HEK293 (cell line): ENCODE measurements around the gene PHC3.

Source experiments
- CTCF ChIA-PET: fragments of 350-600 bp; formaldehyde crosslinking; extraction: SDS; loops from one replicate; lab custom pipeline; 2021; ENCODE audit warnings: antibody characterized with exemption; lab: Yijun Ruan, JAX
- POLR2A ChIA-PET: fragments of 300-600 bp; formaldehyde crosslinking; extraction: SDS; loops from one replicate; lab custom pipeline; 2020; ENCODE audit warnings: antibody characterized with exemption, inconsistent platforms; lab: Yijun Ruan, JAX
- H3K27ac ChIP-seq: fragments of 200-500 bp; sonication (Bioruptor generic); 2 replicates; pipeline ENCODE4 v1.5.1; 2014; ENCODE audit warnings: low read depth, low read length, control low read depth, inconsistent platforms; ENCODE audit errors: extremely low read depth
- H3K36me3 ChIP-seq, 2 experiments: fragments of 200-500 bp in 1 of 2; sonication (Bioruptor generic) in 1 of 2; 1 replicate in 1 of 2; 2 replicates in 1 of 2; pipeline ENCODE4 v1.5.1; 2014 to 2017; ENCODE audit warnings: inconsistent platforms in 2 of 2, low read length in 2 of 2; ENCODE audit not compliant: control insufficient read depth in 2 of 2, insufficient read depth in 1 of 2
- H3K4me1 ChIP-seq: fragments of 200-500 bp; sonication (Bioruptor generic); 2 replicates; pipeline ENCODE4 v1.5.1; 2014; ENCODE audit warnings: mild to moderate bottlenecking, low read length, inconsistent platforms; ENCODE audit not compliant: control insufficient read depth, insufficient read depth
- H3K4me3 ChIP-seq: 2 replicates; pipeline ENCODE4 v1.5.1; 2011; ENCODE audit warnings: low read depth, mild to moderate bottlenecking, control low read depth, low read length, moderate library complexity
- H3K9me3 ChIP-seq: fragments of 200-500 bp; sonication (Bioruptor generic); 2 replicates; pipeline ENCODE4 v1.5.1; 2014; ENCODE audit warnings: low read depth, low read length, inconsistent platforms; ENCODE audit not compliant: control insufficient read depth, insufficient read depth
- EGR2 ChIP-seq: fragments of 450-650 bp; formaldehyde crosslinking; IDR thresholded peaks from 2 replicates; pipeline ENCODE4 v1.5.1; 2016; ENCODE audit warnings: low read depth, missing biosample characterization, missing genetic modification characterization
- IKZF3 ChIP-seq: fragments of 450-650 bp; IDR thresholded peaks from 2 replicates; pipeline ENCODE4 v1.5.0; 2018; ENCODE audit warnings: missing biosample characterization, mild to moderate bottlenecking, missing genetic modification characterization, moderate library complexity
- MYNN ChIP-seq: fragments of 450-650 bp; formaldehyde crosslinking; IDR thresholded peaks from 2 replicates; pipeline ENCODE4 v1.5.1; 2016; ENCODE audit warnings: missing biosample characterization, missing genetic modification characterization, borderline replicate concordance
- MZF1 ChIP-seq: fragments of 450-650 bp; formaldehyde crosslinking; IDR thresholded peaks from 2 replicates; pipeline ENCODE4 v1.5.1; 2017; ENCODE audit warnings: missing biosample characterization, missing genetic modification characterization, borderline replicate concordance
- OSR2 ChIP-seq: fragments of 450-650 bp; formaldehyde crosslinking; IDR thresholded peaks from 2 replicates; pipeline ENCODE4 v1.5.1; 2016; ENCODE audit warnings: missing biosample characterization, missing genetic modification characterization
- TRIM28 ChIP-seq: IDR thresholded peaks from 2 replicates; pipeline ENCODE4 v1.6.1; 2011; ENCODE audit warnings: low read length, control low read depth, borderline replicate concordance
- ZBTB20 ChIP-seq: fragments of 450-650 bp; formaldehyde crosslinking; IDR thresholded peaks from 2 replicates; pipeline ENCODE4 v1.5.1; 2016; ENCODE audit warnings: missing biosample characterization, missing genetic modification characterization
- ZBTB48 ChIP-seq: fragments of 450-650 bp; formaldehyde crosslinking; IDR thresholded peaks from 2 replicates; pipeline ENCODE4 v1.5.1; 2016; ENCODE audit warnings: missing biosample characterization, missing genetic modification characterization
- ZBTB7A ChIP-seq: fragments of 450-650 bp; formaldehyde crosslinking; IDR thresholded peaks from 2 replicates; pipeline ENCODE4 v1.5.1; 2016; ENCODE audit warnings: low read depth, missing biosample characterization, missing genetic modification characterization
- ZBTB8A ChIP-seq: fragments of 450-650 bp; formaldehyde crosslinking; IDR thresholded peaks from 2 replicates; pipeline ENCODE4 v1.5.1; 2016; ENCODE audit warnings: missing biosample characterization, missing genetic modification characterization
- ZEB2 ChIP-seq: fragments of 450-650 bp; formaldehyde crosslinking; IDR thresholded peaks from 2 replicates; pipeline ENCODE4 v1.5.1; 2016; ENCODE audit warnings: missing biosample characterization, missing genetic modification characterization
- ZFP3 ChIP-seq: fragments of 450-650 bp; formaldehyde crosslinking; IDR thresholded peaks from 2 replicates; pipeline ENCODE4 v1.5.1; 2016; ENCODE audit warnings: low read depth, missing biosample characterization, missing genetic modification characterization
- ZFP69B ChIP-seq: fragments of 450-650 bp; formaldehyde crosslinking; IDR thresholded peaks from 2 replicates; pipeline ENCODE4 v1.5.1; 2016; ENCODE audit warnings: missing biosample characterization, missing genetic modification characterization
- ZNF112 ChIP-seq: fragments of 450-650 bp; formaldehyde crosslinking; IDR thresholded peaks from 2 replicates; pipeline ENCODE4 v1.5.0; 2017; ENCODE audit warnings: missing biosample characterization, missing genetic modification characterization
- ZNF140 ChIP-seq: fragments of 450-650 bp; formaldehyde crosslinking; IDR thresholded peaks from 2 replicates; pipeline ENCODE4 v1.5.1; 2016; ENCODE audit warnings: missing biosample characterization, missing genetic modification characterization
- ZNF157 ChIP-seq: fragments of 450-650 bp; formaldehyde crosslinking; IDR thresholded peaks from 2 replicates; pipeline ENCODE4 v1.5.1; 2016; ENCODE audit warnings: missing biosample characterization, missing genetic modification characterization
- ZNF221 ChIP-seq: fragments of 450-650 bp; formaldehyde crosslinking; IDR thresholded peaks from 2 replicates; pipeline ENCODE4 v1.5.1; 2017; ENCODE audit warnings: missing biosample characterization, missing genetic modification characterization, borderline replicate concordance
- ZNF24 ChIP-seq: fragments of 450-650 bp; formaldehyde crosslinking; IDR thresholded peaks from 2 replicates; pipeline ENCODE4 v1.5.1; 2016; ENCODE audit warnings: missing biosample characterization, missing genetic modification characterization
- ZNF274 ChIP-seq, 2 experiments: fragments of 200-500 bp in 1 of 2; fragments of 450-650 bp in 1 of 2; sonication (Bioruptor generic) in 1 of 2; formaldehyde crosslinking in 1 of 2; IDR thresholded peaks; 2 replicates each; pipeline versions ENCODE4 v1.5.1 to v1.6.1; 2014 to 2016; ENCODE audit warnings: borderline replicate concordance in 1 of 2, inconsistent platforms in 1 of 2, low read length in 1 of 2, missing biosample characterization in 1 of 2, missing genetic modification characterization in 1 of 2
- ZNF302 ChIP-seq: fragments of 450-650 bp; formaldehyde crosslinking; IDR thresholded peaks from 2 replicates; pipeline ENCODE4 v1.5.1; 2016; ENCODE audit warnings: missing biosample characterization, missing genetic modification characterization, low read depth
- ZNF324 ChIP-seq: fragments of 450-650 bp; formaldehyde crosslinking; IDR thresholded peaks from 2 replicates; pipeline ENCODE4 v1.5.1; 2016; ENCODE audit warnings: missing biosample characterization, missing genetic modification characterization
- ZNF354C ChIP-seq: fragments of 450-650 bp; formaldehyde crosslinking; IDR thresholded peaks from 2 replicates; pipeline ENCODE4 v1.5.1; 2016; ENCODE audit warnings: missing biosample characterization, missing genetic modification characterization, low read depth, borderline replicate concordance
- ZNF426 ChIP-seq: fragments of 450-650 bp; formaldehyde crosslinking; IDR thresholded peaks from 2 replicates; pipeline ENCODE4 v1.5.1; 2017; ENCODE audit warnings: missing biosample characterization, missing genetic modification characterization, mild to moderate bottlenecking, inconsistent platforms, moderate library complexity
- ZNF473 ChIP-seq: fragments of 450-650 bp; formaldehyde crosslinking; IDR thresholded peaks from 2 replicates; pipeline ENCODE4 v1.5.1; 2017; ENCODE audit warnings: missing biosample characterization, missing genetic modification characterization
- ZNF501 ChIP-seq: fragments of 450-650 bp; formaldehyde crosslinking; IDR thresholded peaks from 2 replicates; pipeline ENCODE4 v1.5.1; 2016; ENCODE audit warnings: missing biosample characterization, missing genetic modification characterization
- ZNF529 ChIP-seq: fragments of 450-650 bp; formaldehyde crosslinking; IDR thresholded peaks from 2 replicates; pipeline ENCODE4 v1.5.1; 2017; ENCODE audit warnings: missing genetic modification characterization, missing biosample characterization; ENCODE audit not compliant: insufficient replicate concordance
- ZNF610 ChIP-seq: fragments of 450-650 bp; formaldehyde crosslinking; IDR thresholded peaks from 2 replicates; pipeline ENCODE4 v1.5.1; 2016; ENCODE audit warnings: missing biosample characterization, missing genetic modification characterization, borderline replicate concordance
- ZNF658 ChIP-seq: fragments of 450-650 bp; formaldehyde crosslinking; IDR thresholded peaks from 2 replicates; pipeline ENCODE4; 2016; ENCODE audit warnings: missing biosample characterization, missing genetic modification characterization
- ZNF768 ChIP-seq: fragments of 450-650 bp; formaldehyde crosslinking; IDR thresholded peaks from 2 replicates; pipeline ENCODE4 v1.5.1; 2018; ENCODE audit warnings: missing biosample characterization, mild to moderate bottlenecking, missing genetic modification characterization
- ZNF785 ChIP-seq: fragments of 450-650 bp; formaldehyde crosslinking; IDR thresholded peaks from 2 replicates; pipeline ENCODE4 v1.5.1; 2016; ENCODE audit warnings: missing biosample characterization, missing genetic modification characterization
- ZNF843 ChIP-seq: fragments of 450-650 bp; formaldehyde crosslinking; IDR thresholded peaks from 2 replicates; pipeline ENCODE4 v1.5.1; 2016; ENCODE audit warnings: missing biosample characterization, missing genetic modification characterization
- TF ChIP-seq, protein P1 (sequence below): fragments of 450-650 bp; formaldehyde crosslinking; IDR thresholded peaks from 2 replicates; pipeline ENCODE4 v1.5.1; 2017; ENCODE audit warnings: missing biosample characterization, missing genetic modification characterization
- TF ChIP-seq, protein P2 (sequence below): fragments of 450-650 bp; formaldehyde crosslinking; IDR thresholded peaks from 2 replicates; pipeline ENCODE4 v1.5.1; 2016; ENCODE audit warnings: missing biosample characterization, missing genetic modification characterization
- TF ChIP-seq, protein P3 (sequence below): fragments of 450-650 bp; formaldehyde crosslinking; optimal IDR thresholded peaks from 2 replicates; pipeline ENCODE3; 2016; ENCODE audit warnings: missing biosample characterization, mild to moderate bottlenecking, missing genetic modification characterization

PHC3 gene

DNA sequence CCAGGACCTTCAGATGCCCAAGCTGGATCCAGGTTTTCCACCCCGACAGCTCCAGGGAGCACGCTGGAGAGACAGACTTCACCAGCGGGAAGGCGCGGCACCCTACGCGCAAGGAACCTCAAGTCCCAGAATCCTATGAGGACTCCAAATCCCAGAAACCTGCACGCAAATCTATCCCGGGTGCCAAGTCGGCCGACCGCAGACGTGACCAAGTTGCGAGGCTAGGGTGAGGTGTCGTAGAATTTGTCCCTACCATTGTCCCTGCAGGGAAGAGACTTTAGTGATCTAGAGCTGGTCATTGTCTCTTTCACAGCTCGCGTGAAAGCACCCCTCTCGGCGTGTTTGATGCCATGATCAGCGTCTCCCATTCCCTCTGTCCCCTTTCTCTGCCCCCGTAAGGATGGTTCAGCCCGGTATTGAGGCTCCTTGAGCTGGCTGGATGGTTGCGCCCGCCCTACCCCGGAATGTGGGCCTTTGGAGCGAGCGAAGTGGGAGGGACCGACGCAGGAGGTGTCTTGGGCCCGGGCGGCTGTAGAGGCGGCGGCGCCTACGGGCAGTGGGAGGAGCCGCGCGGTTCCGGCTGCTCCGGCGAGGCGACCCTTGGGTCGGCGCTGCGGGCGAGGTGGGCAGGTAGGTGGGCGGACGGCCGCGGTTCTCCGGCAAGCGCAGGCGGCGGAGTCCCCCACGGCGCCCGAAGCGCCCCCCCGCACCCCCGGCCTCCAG lies 40.6 kb upstream of the PHC3 start, which contains the start of gene PRKCI:
PRKCI (plus strand) TSS at position 501 of the 723 bp plus-strand sequence. CDS start 246 bp downstream, outside the sequence.
- peak within 1 kb of the TSS; percentile 89 for H3K4me3 ChIP-seq
- TF ChIP-seq ZEB2 = peak; percentile 75
- TF ChIP-seq MYNN (tag by site-specific recombination) = no peak
- TF ChIP-seq ZNF274 (IDR thresholded peaks at IDR 0.05; ENCODE audit: low read length) = no peak
- no peak for TF ChIP-seq ZNF274 (tag by site-specific recombination; IDR thresholded peaks at IDR 0.05; ENCODE audit: borderline replicate concordance)
- peak; percentile 79 for TF ChIP-seq ZNF843 (tag by site-specific recombination)
- peak; percentile 66; the same call in 1 of the 2 replicates for TF ChIP-seq ZBTB8A (tag by site-specific recombination)
- TF ChIP-seq, protein P1, sequence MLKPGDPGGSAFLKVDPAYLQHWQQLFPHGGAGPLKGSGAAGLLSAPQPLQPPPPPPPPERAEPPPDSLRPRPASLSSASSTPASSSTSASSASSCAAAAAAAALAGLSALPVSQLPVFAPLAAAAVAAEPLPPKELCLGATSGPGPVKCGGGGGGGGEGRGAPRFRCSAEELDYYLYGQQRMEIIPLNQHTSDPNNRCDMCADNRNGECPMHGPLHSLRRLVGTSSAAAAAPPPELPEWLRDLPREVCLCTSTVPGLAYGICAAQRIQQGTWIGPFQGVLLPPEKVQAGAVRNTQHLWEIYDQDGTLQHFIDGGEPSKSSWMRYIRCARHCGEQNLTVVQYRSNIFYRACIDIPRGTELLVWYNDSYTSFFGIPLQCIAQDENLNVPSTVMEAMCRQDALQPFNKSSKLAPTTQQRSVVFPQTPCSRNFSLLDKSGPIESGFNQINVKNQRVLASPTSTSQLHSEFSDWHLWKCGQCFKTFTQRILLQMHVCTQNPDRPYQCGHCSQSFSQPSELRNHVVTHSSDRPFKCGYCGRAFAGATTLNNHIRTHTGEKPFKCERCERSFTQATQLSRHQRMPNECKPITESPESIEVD = no peak
- TF ChIP-seq ZBTB48 (tag by site-specific recombination) = peak; percentile 26; the same call in 1 of the 2 replicates
- no peak for TF ChIP-seq ZNF354C (tag by site-specific recombination)
- TF ChIP-seq EGR2 (tag by site-specific recombination) = peak; percentile 93
- TF ChIP-seq TRIM28 = peak; percentile 32; the same call in 1 of the 2 replicates
- TF ChIP-seq, protein P2, sequence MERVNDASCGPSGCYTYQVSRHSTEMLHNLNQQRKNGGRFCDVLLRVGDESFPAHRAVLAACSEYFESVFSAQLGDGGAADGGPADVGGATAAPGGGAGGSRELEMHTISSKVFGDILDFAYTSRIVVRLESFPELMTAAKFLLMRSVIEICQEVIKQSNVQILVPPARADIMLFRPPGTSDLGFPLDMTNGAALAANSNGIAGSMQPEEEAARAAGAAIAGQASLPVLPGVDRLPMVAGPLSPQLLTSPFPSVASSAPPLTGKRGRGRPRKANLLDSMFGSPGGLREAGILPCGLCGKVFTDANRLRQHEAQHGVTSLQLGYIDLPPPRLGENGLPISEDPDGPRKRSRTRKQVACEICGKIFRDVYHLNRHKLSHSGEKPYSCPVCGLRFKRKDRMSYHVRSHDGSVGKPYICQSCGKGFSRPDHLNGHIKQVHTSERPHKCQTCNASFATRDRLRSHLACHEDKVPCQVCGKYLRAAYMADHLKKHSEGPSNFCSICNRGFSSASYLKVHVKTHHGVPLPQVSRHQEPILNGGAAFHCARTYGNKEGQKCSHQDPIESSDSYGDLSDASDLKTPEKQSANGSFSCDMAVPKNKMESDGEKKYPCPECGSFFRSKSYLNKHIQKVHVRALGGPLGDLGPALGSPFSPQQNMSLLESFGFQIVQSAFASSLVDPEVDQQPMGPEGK (tag by site-specific recombination) = 0 out of 2 replicates have a peak, but pooled peaks have one; percentile 38
- TF ChIP-seq ZNF501 (tag by site-specific recombination) = peak; percentile 91
- TF ChIP-seq, protein P3, sequence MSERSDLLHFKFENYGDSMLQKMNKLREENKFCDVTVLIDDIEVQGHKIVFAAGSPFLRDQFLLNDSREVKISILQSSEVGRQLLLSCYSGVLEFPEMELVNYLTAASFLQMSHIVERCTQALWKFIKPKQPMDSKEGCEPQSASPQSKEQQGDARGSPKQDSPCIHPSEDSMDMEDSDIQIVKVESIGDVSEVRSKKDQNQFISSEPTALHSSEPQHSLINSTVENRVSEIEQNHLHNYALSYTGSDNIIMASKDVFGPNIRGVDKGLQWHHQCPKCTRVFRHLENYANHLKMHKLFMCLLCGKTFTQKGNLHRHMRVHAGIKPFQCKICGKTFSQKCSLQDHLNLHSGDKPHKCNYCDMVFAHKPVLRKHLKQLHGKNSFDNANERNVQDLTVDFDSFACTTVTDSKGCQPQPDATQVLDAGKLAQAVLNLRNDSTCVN (tag by site-specific recombination) = peak; percentile 71
- no peak for TF ChIP-seq ZNF157
- no peak for TF ChIP-seq MZF1 (tag by site-specific recombination)
- no peak for TF ChIP-seq ZFP3 (tag by site-specific recombination)
- TF ChIP-seq ZNF221 (tag by site-specific recombination) = no peak
- no peak; the same call in 1 of the 2 replicates for TF ChIP-seq OSR2 (tag by site-specific recombination)
- peak; percentile 50; the same call in 1 of the 2 replicates for TF ChIP-seq ZNF140 (tag by site-specific recombination)
- no peak for TF ChIP-seq ZNF768
- TF ChIP-seq ZBTB7A (tag by site-specific recombination) = peak; percentile 75; the same call in 1 of the 2 replicates
- TF ChIP-seq ZNF785 (tag by site-specific recombination) = no peak
- peak; percentile 97 for TF ChIP-seq ZBTB20 (tag by site-specific recombination)
- no peak for TF ChIP-seq ZNF658
- no peak for TF ChIP-seq ZNF302 (tag by site-specific recombination)
- TF ChIP-seq ZNF529 (tag by site-specific recombination) = no peak
- TF ChIP-seq ZNF324 = peak; percentile 88; the same call in 1 of the 2 replicates
- peak; percentile 52; the same call in 1 of the 2 replicates for TF ChIP-seq ZNF610 (tag by site-specific recombination)
- no peak for TF ChIP-seq ZNF24 (tag by site-specific recombination)
- no peak for TF ChIP-seq ZNF426 (tag by site-specific recombination)
- TF ChIP-seq IKZF3 (tag by site-specific recombination) = peak; percentile 89
- peak; percentile 77 for TF ChIP-seq ZFP69B (tag by site-specific recombination)
- TF ChIP-seq ZNF112 (tag by site-specific recombination) = no peak
- no peak for TF ChIP-seq ZNF473 (tag by site-specific recombination)

More for the DNA sequence above, 40.6 kb upstream of the PHC3 start, which contains the start of gene PRKCI:
- Histone ChIP-seq H3K9me3 (no peaks in the 10 kb centered on the region), H3K27ac (peak within 1 kb of the TSS; percentile 75), H3K36me3 (no peaks in the 10 kb centered on the region), H3K4me1 (no peaks in the 10 kb centered on the region)
- ChIA-PET CTCF (no interaction called here), POLR2A (interaction anchor here (1.0 to 1.4 kb wide), 3 partner anchors 12 to 135 kb away, joined by 3 to 4 read pairs (median 4); partner anchors contain the start of gene SKIL)
